Fibroblast of the aortic adventitia (primary cell): ENCODE results near the gene BIN1. TPM values are rescaled to one million over a fixed set of nuclear protein-coding genes. Genes with fewer than 3 reads are reported as not detected.

ENCODE experiments used
- DNase-seq: peaks from one replicate; pipeline ENCODE4 v3.0.0-alpha.2; 2010; ENCODE audit warnings: low read depth
- H3K4me3 ChIP-seq: 2 replicates; pipeline ENCODE4 v1.5.1; 2011; ENCODE audit warnings: low read depth, mild to moderate bottlenecking, control low read depth, low read length, moderate library complexity
- CTCF ChIP-seq: IDR thresholded peaks from 2 replicates; pipeline ENCODE4 v1.5.1; 2011; ENCODE audit warnings: mild to moderate bottlenecking, low read length, control low read depth, inconsistent platforms; ENCODE audit not compliant: insufficient read depth
- total RNA-seq: library from RNA; depleted of rRNA; stranded (reverse); fragments of >200 nt; gene quantifications from 2 replicates; pipeline ENCODE4 v1.2.3, GENCODE V29; 2012; ENCODE audit warnings: low replicate concordance

BIN1 gene
- total RNA-seq, 1 donor = 68.7 TPM

- no peak for DNase-seq
- TF ChIP-seq CTCF = no peak
- no peak overlapping the region for H3K4me3 ChIP-seq
These were observed 11.1 kb upstream of the BIN1 start for GRCh38 chr2:127118038-127118437.

- TF ChIP-seq CTCF = no peak
These were observed 10.6 kb upstream of the BIN1 start for GRCh38 chr2:127117603-127118002.

GRCh38 chr2:127115471-127116199 is 8.7 kb upstream of the BIN1 start:
- no peak for TF ChIP-seq CTCF
- H3K4me3 ChIP-seq = no peak overlapping the region
- DNase-seq = no peak

More at GRCh38 chr2:127117603-127118002, 10.6 kb upstream of the BIN1 start:
- H3K4me3 ChIP-seq = no peak overlapping the region
- no peak for DNase-seq

GRCh38 chr2:127110985-127111384 is 4.0 kb upstream of the BIN1 start:
- H3K4me3 ChIP-seq = no peak overlapping the region
- DNase-seq = no peak
- no peak for TF ChIP-seq CTCF

- DNase-seq = no peak
- no peak for TF ChIP-seq CTCF
- H3K4me3 ChIP-seq = no peak overlapping the region
These were observed 1.2 kb upstream of the BIN1 start for GRCh38 chr2:127108090-127108523.

- peak; percentile 37 for TF ChIP-seq CTCF
- DNase-seq = peak; percentile 34
- peak overlapping the region; percentile 91 for H3K4me3 ChIP-seq
These were observed 657 bp upstream of the BIN1 start for GRCh38 chr2:127107622-127107999.
